Ishikawa (cell line): ENCODE data around the gene SLC24A4.

ENCODE experiments used
- CEBPB ChIP-seq: IDR thresholded peaks from 2 replicates; pipeline ENCODE4 v1.6.1; 2012
- EGR1 ChIP-seq: IDR thresholded peaks from 2 replicates; pipeline ENCODE4 v1.6.1; 2012
- EP300 ChIP-seq: IDR thresholded peaks from 2 replicates; pipeline ENCODE4 v1.6.1; 2012; ENCODE audit warnings: borderline replicate concordance
- FOXM1 ChIP-seq: IDR thresholded peaks from 2 replicates; pipeline ENCODE4 v1.6.1; 2012; ENCODE audit warnings: low read depth, borderline replicate concordance
- NFIC ChIP-seq: IDR thresholded peaks from 2 replicates; pipeline ENCODE4 v1.6.1; 2012
- RAD21 ChIP-seq: IDR thresholded peaks from 2 replicates; pipeline ENCODE4 v1.6.1; 2012; ENCODE audit warnings: low read depth
- TAF1 ChIP-seq: IDR thresholded peaks from 2 replicates; pipeline ENCODE4 v1.6.1; 2012; ENCODE audit warnings: low read depth, mild to moderate bottlenecking
- TCF12 ChIP-seq: IDR thresholded peaks from 2 replicates; pipeline ENCODE4 v1.6.1; 2012; ENCODE audit warnings: low read depth
- TEAD4 ChIP-seq: IDR thresholded peaks from 2 replicates; pipeline ENCODE4 v1.6.1; 2012
- TF ChIP-seq, protein P1 (sequence below): IDR thresholded peaks from 2 replicates; pipeline ENCODE4 v1.6.1; 2012; ENCODE audit warnings: low read depth, mild to moderate bottlenecking
- TF ChIP-seq, protein P2 (sequence below): IDR thresholded peaks from 2 replicates; pipeline ENCODE4 v1.6.1; 2012

DNA sequence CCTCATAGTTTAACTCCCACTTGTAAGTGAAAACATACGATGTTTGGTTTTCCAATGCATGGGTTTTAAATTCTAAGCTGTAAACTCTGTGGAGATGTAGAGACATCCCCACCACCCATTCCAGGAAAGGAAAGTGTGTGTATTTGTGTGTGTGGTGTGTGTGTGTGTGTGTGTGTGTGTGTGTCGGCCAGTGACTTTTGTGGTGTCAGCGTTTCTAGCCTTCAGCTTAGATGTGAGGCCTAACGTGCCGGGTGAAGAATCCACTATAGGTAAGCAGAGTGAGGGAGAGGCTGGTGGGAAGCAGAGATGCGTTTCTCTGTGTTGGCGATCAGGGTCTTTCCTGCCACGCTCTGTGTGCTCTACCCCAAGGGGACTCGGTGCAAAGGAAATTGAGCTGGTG, 93.0 kb downstream of the SLC24A4 start:
- TF ChIP-seq EP300 (no peak), EGR1 (no peak), TAF1 (no peak), RAD21 (no peak), TCF12 (no peak), FOXM1 (no peak), TEAD4 (no peak), NFIC (no peak), CEBPB (no peak)
- TF ChIP-seq, protein P1, sequence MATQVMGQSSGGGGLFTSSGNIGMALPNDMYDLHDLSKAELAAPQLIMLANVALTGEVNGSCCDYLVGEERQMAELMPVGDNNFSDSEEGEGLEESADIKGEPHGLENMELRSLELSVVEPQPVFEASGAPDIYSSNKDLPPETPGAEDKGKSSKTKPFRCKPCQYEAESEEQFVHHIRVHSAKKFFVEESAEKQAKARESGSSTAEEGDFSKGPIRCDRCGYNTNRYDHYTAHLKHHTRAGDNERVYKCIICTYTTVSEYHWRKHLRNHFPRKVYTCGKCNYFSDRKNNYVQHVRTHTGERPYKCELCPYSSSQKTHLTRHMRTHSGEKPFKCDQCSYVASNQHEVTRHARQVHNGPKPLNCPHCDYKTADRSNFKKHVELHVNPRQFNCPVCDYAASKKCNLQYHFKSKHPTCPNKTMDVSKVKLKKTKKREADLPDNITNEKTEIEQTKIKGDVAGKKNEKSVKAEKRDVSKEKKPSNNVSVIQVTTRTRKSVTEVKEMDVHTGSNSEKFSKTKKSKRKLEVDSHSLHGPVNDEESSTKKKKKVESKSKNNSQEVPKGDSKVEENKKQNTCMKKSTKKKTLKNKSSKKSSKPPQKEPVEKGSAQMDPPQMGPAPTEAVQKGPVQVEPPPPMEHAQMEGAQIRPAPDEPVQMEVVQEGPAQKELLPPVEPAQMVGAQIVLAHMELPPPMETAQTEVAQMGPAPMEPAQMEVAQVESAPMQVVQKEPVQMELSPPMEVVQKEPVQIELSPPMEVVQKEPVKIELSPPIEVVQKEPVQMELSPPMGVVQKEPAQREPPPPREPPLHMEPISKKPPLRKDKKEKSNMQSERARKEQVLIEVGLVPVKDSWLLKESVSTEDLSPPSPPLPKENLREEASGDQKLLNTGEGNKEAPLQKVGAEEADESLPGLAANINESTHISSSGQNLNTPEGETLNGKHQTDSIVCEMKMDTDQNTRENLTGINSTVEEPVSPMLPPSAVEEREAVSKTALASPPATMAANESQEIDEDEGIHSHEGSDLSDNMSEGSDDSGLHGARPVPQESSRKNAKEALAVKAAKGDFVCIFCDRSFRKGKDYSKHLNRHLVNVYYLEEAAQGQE: no peak
- TF ChIP-seq, protein P2, sequence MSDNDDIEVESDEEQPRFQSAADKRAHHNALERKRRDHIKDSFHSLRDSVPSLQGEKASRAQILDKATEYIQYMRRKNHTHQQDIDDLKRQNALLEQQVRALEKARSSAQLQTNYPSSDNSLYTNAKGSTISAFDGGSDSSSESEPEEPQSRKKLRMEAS: no peak
